Duodenal mucosa (tissue), 2 donors: ENCODE results near the gene B3GNT9.

ENCODE experiments used
- H3K27ac ChIP-seq: one replicate; pipeline ENCODE4 v1.7.0; 2013; ENCODE audit warnings: low read depth, low read length
- H3K27me3 ChIP-seq, 2 donors: one replicate each; pipeline ENCODE4 v1.7.0; 2013; ENCODE audit warnings: low read length in 2 of 2, control low read depth in 1 of 2; ENCODE audit not compliant: insufficient read depth in 2 of 2, control insufficient read depth in 1 of 2
- H3K36me3 ChIP-seq, 2 donors: one replicate each; pipeline ENCODE4 v1.7.0; 2013; ENCODE audit warnings: low read length in 2 of 2, control low read depth in 1 of 2; ENCODE audit not compliant: insufficient read depth in 2 of 2, control insufficient read depth in 1 of 2
- H3K4me1 ChIP-seq, 2 donors: one replicate each; pipeline ENCODE4 v1.7.0; 2013; ENCODE audit warnings: low read length in 2 of 2, control low read depth in 1 of 2; ENCODE audit not compliant: insufficient read depth in 2 of 2, control insufficient read depth in 1 of 2
- H3K4me3 ChIP-seq, 2 donors: one replicate each; pipeline ENCODE4 v1.7.0; 2013; ENCODE audit warnings: low read length in 2 of 2, low read depth in 1 of 2
- H3K9ac ChIP-seq, 2 donors: one replicate each; pipeline ENCODE4 v1.7.0; 2013; ENCODE audit warnings: low read length in 2 of 2, low read depth in 1 of 2
- H3K9me3 ChIP-seq, 2 donors: one replicate each; pipeline ENCODE4 v1.7.0; 2013; ENCODE audit warnings: low read length in 2 of 2, control low read depth in 1 of 2; ENCODE audit not compliant: control insufficient read depth in 1 of 2

Gene B3GNT9

GRCh38 chr16:67169642-67170167 is 18.9 kb upstream of the B3GNT9 start:
- Histone ChIP-seq H3K27me3 (peaks cover 20 to 28% of the 10 kb centered on the region in 2 donors), H3K9me3 (no peaks in the 10 kb centered on the region), H3K36me3 (no peaks in the 10 kb centered on the region), H3K9ac (peak overlapping the region; percentile 42 to 70), H3K27ac (no peak overlapping the region), H3K4me1 (peaks cover 24 to 38% of the 10 kb centered on the region in 2 donors), H3K4me3 (peak overlapping the region; percentile 65 to 71)

- Histone ChIP-seq H3K27ac (no peak overlapping the region), H3K4me3 (no peak overlapping the region), H3K4me1 (peaks cover 23 to 36% of the 10 kb centered on the region in 2 donors), H3K36me3 (no peaks in the 10 kb centered on the region), H3K27me3 (peaks cover 21 to 31% of the 10 kb centered on the region in 2 donors), H3K9me3 (no peaks in the 10 kb centered on the region), H3K9ac (peak overlapping the region in 1 of 2 donors; percentile 42)
Measured at GRCh38 chr16:67169011-67169451, 18.2 kb upstream of the B3GNT9 start.

GRCh38 chr16:67167588-67167987 is 16.8 kb upstream of the B3GNT9 start:
- Histone ChIP-seq H3K9me3 (no peaks in the 10 kb centered on the region), H3K9ac (no peak overlapping the region), H3K4me3 (no peak overlapping the region), H3K27me3 (peaks cover 33 to 43% of the 10 kb centered on the region in 2 donors), H3K36me3 (no peaks in the 10 kb centered on the region), H3K27ac (no peak overlapping the region), H3K4me1 (peaks cover 30 to 40% of the 10 kb centered on the region in 2 donors)

GRCh38 chr16:67166598-67167168 is 15.9 kb upstream of the B3GNT9 start:
- H3K4me1 ChIP-seq = peaks cover 36 to 45% of the 10 kb centered on the region in 2 donors
- no peak overlapping the region for H3K4me3 ChIP-seq
- H3K27ac ChIP-seq = no peak overlapping the region
- H3K36me3 ChIP-seq = no peaks in the 10 kb centered on the region
- no peaks in the 10 kb centered on the region for H3K9me3 ChIP-seq
- no peak overlapping the region for H3K9ac ChIP-seq
- peaks cover 36 to 52% of the 10 kb centered on the region in 2 donors for H3K27me3 ChIP-seq

DNA sequence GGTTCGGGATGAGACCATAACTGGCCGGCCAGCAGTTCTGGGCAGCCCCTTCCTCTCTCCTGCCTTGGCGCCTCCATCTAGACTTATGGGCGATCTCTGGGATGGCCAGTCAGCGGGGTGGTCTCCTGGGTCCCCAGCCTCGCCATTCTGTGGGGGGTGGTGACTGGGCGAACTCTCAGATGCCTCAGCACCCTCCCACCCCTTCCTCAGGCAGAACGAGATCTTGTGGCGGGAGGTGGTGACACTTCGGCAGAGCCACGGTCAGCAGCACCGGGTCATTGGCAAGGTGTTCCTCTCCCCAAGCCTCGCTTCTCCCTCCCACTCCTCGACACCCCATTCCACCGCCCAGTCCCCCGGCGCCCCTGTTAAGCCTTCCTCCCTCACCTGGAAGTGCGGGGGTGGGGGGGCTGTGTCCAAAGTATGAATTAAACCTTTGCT is 15.3 kb upstream of the B3GNT9 start:
- Histone ChIP-seq H3K36me3 (no peaks in the 10 kb centered on the region), H3K4me3 (no peak overlapping the region), H3K27me3 (peaks cover 40 to 55% of the 10 kb centered on the region in 2 donors), H3K9me3 (no peaks in the 10 kb centered on the region), H3K4me1 (peaks cover 41 to 51% of the 10 kb centered on the region in 2 donors), H3K9ac (no peak overlapping the region), H3K27ac (no peak overlapping the region)

DNA sequence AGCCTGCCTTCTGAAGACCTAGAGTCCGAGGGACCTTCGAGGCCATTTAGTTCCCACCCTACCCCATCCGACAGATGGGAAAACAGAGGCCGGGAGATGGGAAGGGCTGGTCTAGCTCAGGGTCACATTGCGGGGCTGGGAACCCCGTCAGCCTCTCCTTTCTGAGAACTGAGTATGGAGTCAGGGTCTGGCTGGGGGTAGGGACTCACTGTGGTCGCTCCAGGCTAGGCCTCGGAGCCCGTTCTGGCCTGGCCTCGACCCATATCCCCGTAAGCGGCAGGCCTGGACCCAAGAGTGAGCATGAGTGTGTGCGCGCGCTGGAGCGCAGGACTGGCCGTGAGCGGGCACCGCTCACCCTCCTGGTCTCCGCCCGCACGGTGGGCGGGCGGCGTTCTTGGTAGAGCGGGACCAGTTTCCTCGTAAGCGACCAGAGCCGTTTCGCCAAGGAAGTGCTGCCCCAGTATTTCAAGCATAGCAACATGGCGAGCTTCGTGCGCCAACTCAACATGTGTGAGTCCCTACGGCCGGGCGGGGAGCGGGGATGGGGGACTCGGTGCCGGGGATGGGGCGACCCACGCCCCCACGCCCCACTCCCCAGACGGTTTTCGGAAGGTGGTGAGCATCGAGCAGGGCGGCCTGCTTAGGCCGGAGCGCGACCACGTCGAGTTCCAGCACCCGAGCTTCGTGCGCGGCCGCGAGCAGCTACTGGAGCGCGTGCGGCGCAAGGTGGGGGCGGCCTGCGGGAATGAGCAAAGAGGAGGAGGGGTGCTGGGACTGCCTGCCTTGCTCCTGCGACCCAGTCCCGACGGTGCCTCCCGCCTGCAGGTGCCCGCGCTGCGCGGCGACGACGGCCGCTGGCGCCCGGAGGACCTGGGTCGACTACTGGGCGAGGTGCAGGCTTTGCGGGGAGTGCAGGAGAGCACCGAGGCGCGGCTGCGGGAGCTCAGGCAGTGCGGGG is 14.6 kb upstream of the B3GNT9 start:
- no peaks in the 10 kb centered on the region for H3K36me3 ChIP-seq
- no peaks in the 10 kb centered on the region for H3K9me3 ChIP-seq
- peak overlapping the region; percentile 29 to 43 for H3K4me3 ChIP-seq
- peaks cover 41 to 54% of the 10 kb centered on the region in 2 donors for H3K4me1 ChIP-seq
- H3K27ac ChIP-seq = no peak overlapping the region
- H3K27me3 ChIP-seq = peaks cover 40 to 55% of the 10 kb centered on the region in 2 donors
- peak overlapping the region; percentile 8 to 25 for H3K9ac ChIP-seq

- H3K4me3 ChIP-seq = peak within 1 kb of the TSS; percentile 61 to 65
- H3K9ac ChIP-seq = peak within 1 kb of the TSS; percentile 8 to 25
- peaks cover 36 to 48% of the 10 kb centered on the region in 2 donors for H3K4me1 ChIP-seq
- H3K27ac ChIP-seq = no peak within 1 kb of the TSS
- H3K9me3 ChIP-seq = no peaks in the 10 kb centered on the region
- H3K36me3 ChIP-seq = no peaks in the 10 kb centered on the region
- H3K27me3 ChIP-seq = peaks cover 40 to 51% of the 10 kb centered on the region in 2 donors
Measured at GRCh38 chr16:67164599-67165061, 13.8 kb upstream of the B3GNT9 start, which contains the start of gene HSF4. HSF4 (plus strand) TSS chr16:67164745; CDS start chr16:67164812, 67 bp downstream.

- peaks cover 40 to 47% of the 10 kb centered on the region in 2 donors for H3K27me3 ChIP-seq
- H3K9ac ChIP-seq = no peak overlapping the region
- H3K36me3 ChIP-seq = no peaks in the 10 kb centered on the region
- peak overlapping the region; percentile 61 to 65 for H3K4me3 ChIP-seq
- no peaks in the 10 kb centered on the region for H3K9me3 ChIP-seq
- H3K27ac ChIP-seq = no peak overlapping the region
- peaks cover 32 to 45% of the 10 kb centered on the region in 2 donors for H3K4me1 ChIP-seq
Measured at GRCh38 chr16:67163999-67164558, 13.3 kb upstream of the B3GNT9 start.

- no peak overlapping the region for H3K27ac ChIP-seq
- peaks cover 35 to 45% of the 10 kb centered on the region in 2 donors for H3K27me3 ChIP-seq
- H3K4me3 ChIP-seq = peak overlapping the region; percentile 61 to 65
- H3K4me1 ChIP-seq = peaks cover 39 to 52% of the 10 kb centered on the region in 2 donors
- H3K9me3 ChIP-seq = no peaks in the 10 kb centered on the region
- H3K36me3 ChIP-seq = no peaks in the 10 kb centered on the region
- H3K9ac ChIP-seq = no peak overlapping the region
Measured at GRCh38 chr16:67163164-67163998, 12.6 kb upstream of the B3GNT9 start.
